ENCODE results near the gene EID2B. TPM values are rescaled to one million over a fixed set of nuclear protein-coding genes. Genes with fewer than 3 reads are reported as not detected.
A peak's percentile ranks its signal among the peaks of the same experiment; 100 is the strongest.

EID2B gene
- total RNA-seq, 1 experiment from 2014 or later: 3.2 TPM

- no peak for DNase-seq (ENCODE audit: low spot score)
Measured at GRCh38 chr19:39533003-39533512, 406 bp upstream of the EID2B start.

- no peak for DNase-seq (ENCODE audit: low spot score)
Measured at GRCh38 chr19:39531834-39532232, 819 bp downstream of the EID2B start.

- no peak for DNase-seq (ENCODE audit: low spot score)
Measured at GRCh38 chr19:39525205-39525604, 7.4 kb downstream of the EID2B start.

GRCh38 chr19:39524495-39524894 lies 8.2 kb downstream of the EID2B start:
- DNase-seq (ENCODE audit: low spot score): no peak

- no peak for DNase-seq (ENCODE audit: low spot score)
Measured at GRCh38 chr19:39520541-39521484, 11.8 kb downstream of the EID2B start.

- DNase-seq (ENCODE audit: low spot score): no peak
Measured at GRCh38 chr19:39518975-39519374, 13.7 kb downstream of the EID2B start.

GRCh38 chr19:39518458-39518857 lies 14.2 kb downstream of the EID2B start:
- DNase-seq (ENCODE audit: low spot score): no peak

GRCh38 chr19:39517432-39517831 lies 15.2 kb downstream of the EID2B start:
- DNase-seq (ENCODE audit: low spot score): no peak

- no peak for DNase-seq (ENCODE audit: low spot score)
Measured at GRCh38 chr19:39516270-39516669, 16.4 kb downstream of the EID2B start.

GRCh38 chr19:39515551-39516191 lies 17.0 kb downstream of the EID2B start:
- no peak for DNase-seq (ENCODE audit: low spot score)

GRCh38 chr19:39514840-39515550 lies 17.7 kb downstream of the EID2B start, which contains the start of gene SELENOV:
Gene SELENOV, plus strand, starts transcription at chr19:39515139. Its CDS starts 74 bp downstream, at chr19:39515213.
- DNase-seq (ENCODE audit: low spot score): no peak

GRCh38 chr19:39512988-39513387 lies 19.7 kb downstream of the EID2B start:
- no peak for DNase-seq (ENCODE audit: low spot score)

- DNase-seq (ENCODE audit: low spot score): no peak
Measured at GRCh38 chr19:39509233-39509632, 23.4 kb downstream of the EID2B start.

- no peak for DNase-seq (ENCODE audit: low spot score)
Measured at GRCh38 chr19:39508629-39509028, 24.0 kb downstream of the EID2B start.

GRCh38 chr19:39507715-39508364 lies 24.8 kb downstream of the EID2B start:
- no peak for DNase-seq (ENCODE audit: low spot score)

GRCh38 chr19:39506944-39507714 lies 25.5 kb downstream of the EID2B start:
- DNase-seq (ENCODE audit: low spot score): peak; percentile 45

GRCh38 chr19:39506598-39506943 lies 26.1 kb downstream of the EID2B start:
- DNase-seq (ENCODE audit: low spot score): no peak

- peak; percentile 43 for DNase-seq (ENCODE audit: low spot score)
Measured at GRCh38 chr19:39502640-39503417, 29.8 kb downstream of the EID2B start.

- DNase-seq (ENCODE audit: low spot score): no peak
Measured at GRCh38 chr19:39501340-39501739, 31.3 kb downstream of the EID2B start.

GRCh38 chr19:39500543-39500942 lies 32.1 kb downstream of the EID2B start:
- no peak for DNase-seq (ENCODE audit: low spot score)

All from H4 (cell line).